Measurements from ENCODE around the gene CD163L1. TPM values are rescaled to one million over a fixed set of nuclear protein-coding genes. Genes with fewer than 3 reads are reported as not detected.

Gene CD163L1
- total RNA-seq (2014; rRNA removed; shearing (Covaris generic); ENCODE audit: low replicate concordance): 19.4 and 34.4 TPM in 2 replicates

GRCh38 chr12:7444076-7444475 lies at the start of gene CD163L1:
TSS of gene CD163L1 (minus strand) at chr12:7444153. CDS start at chr12:7444127, 26 bp downstream.
- Histone ChIP-seq H3K9ac (ENCODE audit: low read length) (no peak within 1 kb of the TSS), H3K4me2 (ENCODE audit: low read depth, low read length, poor library complexity, severe bottlenecking) (no peak within 1 kb of the TSS), H3K27ac (ENCODE audit: low read length) (no peak within 1 kb of the TSS), H4K20me1 (ENCODE audit: insufficient read depth, low read depth, low read length) (no peaks in the 10 kb centered on the region), H3K9me2 (replicated peaks; ENCODE audit: insufficient read depth, low read length) (no peaks in the 10 kb centered on the region), H3K4me3 (ENCODE audit: low read length) (no peak within 1 kb of the TSS), H2AFZ (ENCODE audit: low read length) (no peak within 1 kb of the TSS), H3K9me3 (ENCODE audit: low read length) (no peaks in the 10 kb centered on the region), H3K79me2 (ENCODE audit: low read length) (no peaks in the 10 kb centered on the region), H3K36me3 (ENCODE audit: insufficient read depth, low read length) (no peaks in the 10 kb centered on the region), H3K4me1 (ENCODE audit: low read length) (no peaks in the 10 kb centered on the region), H3K27me3 (ENCODE audit: low read length) (no peaks in the 10 kb centered on the region)
- DNase-seq: no peak

GRCh38 chr12:7493006-7493405 lies 49.1 kb upstream of the CD163L1 start:
- Histone ChIP-seq H3K9me3 (ENCODE audit: low read length) (no peaks in the 10 kb centered on the region), H2AFZ (ENCODE audit: low read length) (no peak overlapping the region), H3K4me3 (ENCODE audit: low read length) (no peak overlapping the region), H3K79me2 (ENCODE audit: low read length) (no peaks in the 10 kb centered on the region), H3K4me2 (ENCODE audit: low read depth, low read length, poor library complexity, severe bottlenecking) (no peak overlapping the region), H3K9ac (ENCODE audit: low read length) (no peak overlapping the region), H3K27me3 (ENCODE audit: low read length) (no peaks in the 10 kb centered on the region), H3K4me1 (ENCODE audit: low read length) (no peaks in the 10 kb centered on the region), H3K36me3 (ENCODE audit: insufficient read depth, low read length) (no peaks in the 10 kb centered on the region), H4K20me1 (ENCODE audit: insufficient read depth, low read depth, low read length) (no peaks in the 10 kb centered on the region), H3K27ac (ENCODE audit: low read length) (no peak overlapping the region), H3K9me2 (replicated peaks; ENCODE audit: insufficient read depth, low read length) (no peaks in the 10 kb centered on the region)
- no peak for DNase-seq

DNA sequence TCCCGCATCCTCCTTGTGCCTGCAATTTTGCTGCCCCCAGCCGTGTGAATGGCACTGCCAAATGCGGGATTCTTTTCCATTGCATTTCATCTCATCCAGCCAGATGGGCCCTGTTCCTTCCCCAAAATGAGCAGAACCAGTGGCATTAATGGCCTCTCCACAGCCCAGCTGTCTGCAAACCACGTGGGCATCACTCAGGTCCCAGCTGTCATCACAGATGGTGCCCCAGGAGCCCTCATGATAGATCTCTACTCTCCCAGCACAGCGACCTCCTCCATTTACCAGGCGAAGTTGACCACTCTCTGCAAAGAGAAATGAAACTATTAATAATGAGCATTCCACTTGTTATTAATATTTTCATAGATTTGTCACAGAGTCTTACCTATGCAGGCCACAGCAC lies 42.6 kb upstream of the CD163L1 start:
- Histone ChIP-seq H3K9ac (ENCODE audit: low read length) (no peak overlapping the region), H2AFZ (ENCODE audit: low read length) (no peak overlapping the region), H3K9me3 (ENCODE audit: low read length) (no peaks in the 10 kb centered on the region), H3K36me3 (ENCODE audit: insufficient read depth, low read length) (no peaks in the 10 kb centered on the region), H3K4me3 (ENCODE audit: low read length) (no peak overlapping the region), H3K4me2 (ENCODE audit: low read depth, low read length, poor library complexity, severe bottlenecking) (no peak overlapping the region), H3K27me3 (ENCODE audit: low read length) (no peaks in the 10 kb centered on the region), H3K4me1 (ENCODE audit: low read length) (no peaks in the 10 kb centered on the region), H4K20me1 (ENCODE audit: insufficient read depth, low read depth, low read length) (no peaks in the 10 kb centered on the region), H3K9me2 (replicated peaks; ENCODE audit: insufficient read depth, low read length) (no peaks in the 10 kb centered on the region), H3K27ac (ENCODE audit: low read length) (no peak overlapping the region), H3K79me2 (ENCODE audit: low read length) (no peaks in the 10 kb centered on the region)
- no peak for DNase-seq

- no peaks in the 10 kb centered on the region for H3K36me3 ChIP-seq (ENCODE audit: insufficient read depth, low read length)
- DNase-seq: no peak
- H3K4me1 ChIP-seq (ENCODE audit: low read length): no peaks in the 10 kb centered on the region
- no peak overlapping the region for H3K4me2 ChIP-seq (ENCODE audit: low read depth, low read length, poor library complexity, severe bottlenecking)
- H4K20me1 ChIP-seq (ENCODE audit: insufficient read depth, low read depth, low read length): no peaks in the 10 kb centered on the region
- H3K79me2 ChIP-seq (ENCODE audit: low read length): no peaks in the 10 kb centered on the region
- no peak overlapping the region for H3K27ac ChIP-seq (ENCODE audit: low read length)
- H3K9me3 ChIP-seq (ENCODE audit: low read length): no peaks in the 10 kb centered on the region
- H2AFZ ChIP-seq (ENCODE audit: low read length): no peak overlapping the region
- H3K4me3 ChIP-seq (ENCODE audit: low read length): no peak overlapping the region
- no peaks in the 10 kb centered on the region for H3K27me3 ChIP-seq (ENCODE audit: low read length)
- H3K9me2 ChIP-seq (replicated peaks; ENCODE audit: insufficient read depth, low read length): no peaks in the 10 kb centered on the region
- no peak overlapping the region for H3K9ac ChIP-seq (ENCODE audit: low read length)
Observed at GRCh38 chr12:7485095-7485494, 41.1 kb upstream of the CD163L1 start.

DNA sequence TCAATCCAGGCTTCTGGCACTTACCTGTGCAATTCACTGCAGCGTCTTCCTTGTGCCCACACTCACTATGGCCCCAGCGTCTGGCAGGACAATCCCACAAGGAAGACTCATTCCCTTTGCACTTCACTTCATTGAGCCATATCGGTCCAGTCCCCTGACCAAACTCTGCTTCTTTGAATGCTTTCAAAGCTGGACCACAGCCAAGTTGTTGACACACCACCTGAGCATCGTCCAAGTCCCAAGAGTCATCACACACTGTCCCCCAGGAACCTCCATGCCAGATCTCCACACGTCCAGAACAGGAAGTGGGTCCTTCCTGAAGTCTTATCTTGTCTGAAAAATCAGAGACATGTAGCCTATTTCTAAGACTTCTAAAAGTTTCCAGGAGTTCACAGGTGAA lies 39.4 kb upstream of the CD163L1 start:
- Histone ChIP-seq H3K27me3 (ENCODE audit: low read length) (no peaks in the 10 kb centered on the region), H4K20me1 (ENCODE audit: insufficient read depth, low read depth, low read length) (no peaks in the 10 kb centered on the region), H3K27ac (ENCODE audit: low read length) (no peak overlapping the region), H3K9ac (ENCODE audit: low read length) (no peak overlapping the region), H3K79me2 (ENCODE audit: low read length) (no peaks in the 10 kb centered on the region), H3K9me2 (replicated peaks; ENCODE audit: insufficient read depth, low read length) (no peaks in the 10 kb centered on the region), H3K4me1 (ENCODE audit: low read length) (no peaks in the 10 kb centered on the region), H3K4me2 (ENCODE audit: low read depth, low read length, poor library complexity, severe bottlenecking) (no peak overlapping the region), H3K36me3 (ENCODE audit: insufficient read depth, low read length) (no peaks in the 10 kb centered on the region), H2AFZ (ENCODE audit: low read length) (no peak overlapping the region), H3K4me3 (ENCODE audit: low read length) (no peak overlapping the region), H3K9me3 (ENCODE audit: low read length) (no peaks in the 10 kb centered on the region)
- DNase-seq: no peak

- Histone ChIP-seq H3K9me3 (ENCODE audit: low read length) (no peaks in the 10 kb centered on the region), H3K4me2 (ENCODE audit: low read depth, low read length, poor library complexity, severe bottlenecking) (no peak overlapping the region), H2AFZ (ENCODE audit: low read length) (no peak overlapping the region), H3K36me3 (ENCODE audit: insufficient read depth, low read length) (no peaks in the 10 kb centered on the region), H3K9me2 (replicated peaks; ENCODE audit: insufficient read depth, low read length) (no peaks in the 10 kb centered on the region), H3K4me3 (ENCODE audit: low read length) (no peak overlapping the region), H3K79me2 (ENCODE audit: low read length) (no peaks in the 10 kb centered on the region), H3K4me1 (ENCODE audit: low read length) (no peaks in the 10 kb centered on the region), H3K27ac (ENCODE audit: low read length) (no peak overlapping the region), H4K20me1 (ENCODE audit: insufficient read depth, low read depth, low read length) (no peaks in the 10 kb centered on the region), H3K27me3 (ENCODE audit: low read length) (no peaks in the 10 kb centered on the region), H3K9ac (ENCODE audit: low read length) (no peak overlapping the region)
- no peak for DNase-seq
Observed at GRCh38 chr12:7479771-7480170, 35.8 kb upstream of the CD163L1 start.

- Histone ChIP-seq H3K4me2 (ENCODE audit: low read depth, low read length, poor library complexity, severe bottlenecking) (no peak overlapping the region), H3K27ac (ENCODE audit: low read length) (no peak overlapping the region), H3K9me3 (ENCODE audit: low read length) (no peaks in the 10 kb centered on the region), H3K79me2 (ENCODE audit: low read length) (no peaks in the 10 kb centered on the region), H2AFZ (ENCODE audit: low read length) (no peak overlapping the region), H3K27me3 (ENCODE audit: low read length) (no peaks in the 10 kb centered on the region), H3K4me3 (ENCODE audit: low read length) (no peak overlapping the region), H3K9ac (ENCODE audit: low read length) (no peak overlapping the region), H4K20me1 (ENCODE audit: insufficient read depth, low read depth, low read length) (no peaks in the 10 kb centered on the region), H3K4me1 (ENCODE audit: low read length) (no peaks in the 10 kb centered on the region), H3K36me3 (ENCODE audit: insufficient read depth, low read length) (no peaks in the 10 kb centered on the region), H3K9me2 (replicated peaks; ENCODE audit: insufficient read depth, low read length) (no peaks in the 10 kb centered on the region)
- DNase-seq: no peak
Observed at GRCh38 chr12:7472060-7472459, 28.1 kb upstream of the CD163L1 start.

DNA sequence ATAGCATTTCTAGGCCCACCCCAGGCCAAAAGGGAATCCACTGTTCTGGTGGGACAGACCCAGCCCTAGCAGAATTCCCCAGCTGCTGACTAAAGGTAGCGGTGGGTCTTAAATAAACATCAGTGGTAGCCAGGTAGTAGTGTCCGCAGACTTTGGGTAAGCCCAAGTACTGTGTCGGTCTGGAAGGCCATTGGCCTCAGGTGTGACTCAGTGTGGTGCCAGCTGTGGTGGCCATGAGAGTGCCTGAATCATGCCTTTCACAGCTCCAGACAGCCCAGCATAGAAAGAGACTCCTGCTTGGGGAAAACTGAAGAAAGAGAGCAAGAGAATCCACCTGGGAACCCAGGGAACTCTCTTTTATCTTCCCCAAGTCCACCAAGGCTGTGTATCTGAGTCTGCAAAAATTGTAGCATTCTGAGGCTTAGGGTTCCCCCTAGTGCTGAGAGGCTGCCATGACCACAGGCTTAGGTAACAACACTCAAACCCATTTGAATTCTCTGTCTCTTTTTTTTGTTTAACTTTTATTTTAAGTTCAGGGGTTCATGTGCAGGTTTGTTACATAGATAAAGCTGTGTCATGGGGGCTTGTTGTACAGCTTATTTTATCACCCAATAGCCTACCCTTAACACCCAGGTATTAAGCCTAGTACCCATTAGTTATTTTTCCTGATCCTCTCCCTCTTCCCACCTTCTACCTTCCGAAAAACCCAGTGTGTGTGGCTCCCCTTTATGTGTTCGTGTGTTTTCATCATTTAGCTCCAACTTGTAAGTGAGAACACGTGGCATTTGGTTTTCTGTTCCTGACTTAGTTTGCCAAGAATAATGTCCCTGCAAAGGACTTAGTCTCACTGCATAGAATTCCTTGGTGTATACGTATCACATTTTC lies 16.7 kb upstream of the CD163L1 start:
- Histone ChIP-seq H3K9me3 (ENCODE audit: low read length) (no peaks in the 10 kb centered on the region), H3K9ac (ENCODE audit: low read length) (no peak overlapping the region), H3K36me3 (ENCODE audit: insufficient read depth, low read length) (no peaks in the 10 kb centered on the region), H3K27ac (ENCODE audit: low read length) (no peak overlapping the region), H4K20me1 (ENCODE audit: insufficient read depth, low read depth, low read length) (no peaks in the 10 kb centered on the region), H3K9me2 (replicated peaks; ENCODE audit: insufficient read depth, low read length) (no peaks in the 10 kb centered on the region), H3K79me2 (ENCODE audit: low read length) (no peaks in the 10 kb centered on the region), H3K4me1 (ENCODE audit: low read length) (no peaks in the 10 kb centered on the region), H3K4me2 (ENCODE audit: low read depth, low read length, poor library complexity, severe bottlenecking) (no peak overlapping the region), H3K4me3 (ENCODE audit: low read length) (no peak overlapping the region), H3K27me3 (ENCODE audit: low read length) (no peaks in the 10 kb centered on the region), H2AFZ (ENCODE audit: low read length) (no peak overlapping the region)
- peak; percentile 83 for DNase-seq
